Stimulated activated CD4-positive, alpha-beta T cell treated with anti-CD3 and anti-CD28 coated beads, Interleukin-4, amount 100 ng/mL, for 48 hours (primary cell): ENCODE measurements around the gene NEURL1.

Experiments
- DNase-seq, 2 donors: peaks; one replicate each; pipeline ENCODE4 v3.0.0-alpha.2; 2020; ENCODE audit warnings: low read depth in 2 of 2

Gene NEURL1

GRCh38 chr10:103564116-103564501 is 70.6 kb downstream of the NEURL1 start:
- no peak for DNase-seq

- DNase-seq, result peak; percentile 43 to 69
These were observed 71.4 kb downstream of the NEURL1 start for GRCh38 chr10:103564776-103565520.

DNA sequence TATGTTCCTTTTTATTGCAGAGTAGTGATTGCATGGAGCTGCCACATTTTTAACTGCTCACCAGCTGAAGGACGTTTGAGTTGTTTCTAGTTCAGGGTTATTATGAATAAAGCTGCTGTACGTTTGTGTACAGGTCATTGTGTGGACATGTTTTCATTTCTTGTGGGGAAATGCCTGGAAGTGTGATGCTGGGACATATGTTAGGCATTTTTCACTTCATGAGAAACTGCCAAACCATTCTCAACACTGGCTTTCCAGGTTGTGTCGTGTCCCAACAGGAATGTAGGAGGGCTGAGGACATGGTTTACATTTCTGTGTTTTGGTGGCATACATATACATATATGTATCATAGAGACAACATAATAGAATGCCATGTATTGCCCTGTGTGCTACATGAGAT is 73.0 kb downstream of the NEURL1 start:
- DNase-seq, result no peak

- DNase-seq, result no peak
These were observed 75.0 kb downstream of the NEURL1 start for GRCh38 chr10:103568505-103568904.

DNA sequence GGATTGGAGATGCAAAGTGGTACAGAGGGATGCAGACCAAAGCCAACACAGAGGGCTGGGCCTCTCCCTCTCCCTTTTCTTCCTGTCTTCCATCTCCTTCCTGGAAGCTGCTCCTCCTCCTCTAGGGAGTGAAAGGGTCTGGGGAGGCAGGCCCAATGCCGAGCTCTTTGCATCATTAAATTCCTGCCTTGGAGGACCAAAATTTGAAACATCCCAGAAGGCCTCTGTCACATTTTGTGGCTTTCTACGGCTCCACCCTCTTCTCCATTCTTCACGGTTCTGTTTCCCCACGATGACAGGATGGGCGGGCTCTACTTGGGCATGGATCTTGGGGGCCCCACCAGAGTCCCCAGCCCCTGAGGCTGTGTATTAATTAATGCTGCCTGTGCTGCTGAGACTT is 76.4 kb downstream of the NEURL1 start:
- DNase-seq, result no peak

DNA sequence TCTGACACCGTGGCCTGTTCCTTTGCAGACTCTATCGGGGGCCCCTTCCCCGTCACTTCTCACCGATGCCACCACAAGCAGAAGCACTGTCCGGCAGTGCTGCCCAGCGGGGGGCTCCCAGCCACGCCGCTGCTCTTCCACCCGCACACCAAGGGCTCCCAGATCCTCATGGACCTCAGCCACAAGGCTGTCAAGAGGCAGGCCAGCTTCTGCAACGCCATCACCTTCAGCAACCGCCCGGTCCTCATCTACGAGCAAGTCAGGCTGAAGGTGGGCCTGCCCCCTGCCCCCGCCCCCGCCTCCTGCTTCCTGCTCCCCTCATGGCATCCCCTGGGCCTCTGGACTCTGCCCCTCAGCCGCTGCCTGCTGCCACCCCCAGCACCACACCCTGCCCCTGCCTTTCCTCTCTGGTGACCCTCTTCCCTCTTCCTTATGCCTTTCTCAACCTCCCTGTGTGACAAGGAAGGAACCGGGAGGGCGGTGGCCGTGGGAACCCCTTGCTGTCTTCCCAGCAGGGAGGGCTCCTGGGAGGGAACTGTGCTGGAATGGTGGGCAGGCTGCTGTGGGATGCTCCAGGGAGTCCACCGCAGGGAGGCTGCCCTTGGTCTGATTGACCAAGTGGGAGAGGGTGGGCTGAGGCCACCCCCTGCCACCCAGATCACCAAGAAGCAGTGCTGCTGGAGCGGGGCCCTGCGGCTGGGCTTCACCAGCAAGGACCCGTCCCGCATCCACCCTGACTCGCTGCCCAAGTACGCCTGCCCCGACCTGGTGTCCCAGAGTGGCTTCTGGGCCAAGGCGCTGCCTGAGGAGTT is 77.5 kb downstream of the NEURL1 start:
- DNase-seq, result no peak

DNA sequence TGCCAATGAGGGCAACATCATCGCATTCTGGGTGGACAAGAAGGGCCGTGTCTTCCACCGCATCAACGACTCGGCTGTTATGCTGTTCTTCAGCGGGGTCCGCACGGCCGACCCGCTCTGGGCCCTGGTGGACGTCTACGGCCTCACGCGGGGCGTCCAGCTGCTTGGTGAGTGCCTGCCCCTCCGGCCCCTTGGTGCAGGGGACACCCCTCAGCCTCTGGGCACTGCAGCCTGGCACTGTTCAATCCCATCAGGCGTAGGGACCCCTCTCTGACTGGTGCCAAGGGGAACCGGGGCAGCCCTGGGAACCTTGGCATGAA is 78.1 kb downstream of the NEURL1 start:
- DNase-seq, result no peak

GRCh38 chr10:103572347-103573204 is 79.1 kb downstream of the NEURL1 start:
- DNase-seq, result no peak

DNA sequence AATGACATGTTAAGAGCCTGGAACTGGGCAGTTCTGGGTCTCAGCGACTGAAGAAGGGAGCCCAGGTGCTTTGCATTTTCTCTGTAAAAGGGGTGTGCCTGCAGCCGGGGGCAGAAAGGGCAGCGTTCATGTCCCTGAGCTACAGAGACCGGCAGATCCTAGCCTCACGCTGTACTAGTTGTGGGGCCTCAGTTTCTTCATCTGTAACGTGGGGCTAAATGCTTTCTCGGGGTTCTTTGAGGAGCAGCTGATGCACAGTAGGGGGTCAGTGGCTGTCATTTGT is 79.6 kb downstream of the NEURL1 start:
- no peak for DNase-seq

- DNase-seq, result no peak
These were observed 80.9 kb downstream of the NEURL1 start for GRCh38 chr10:103574097-103575061.

- DNase-seq, result no peak
These were observed 82.0 kb downstream of the NEURL1 start for GRCh38 chr10:103575416-103576075.

DNA sequence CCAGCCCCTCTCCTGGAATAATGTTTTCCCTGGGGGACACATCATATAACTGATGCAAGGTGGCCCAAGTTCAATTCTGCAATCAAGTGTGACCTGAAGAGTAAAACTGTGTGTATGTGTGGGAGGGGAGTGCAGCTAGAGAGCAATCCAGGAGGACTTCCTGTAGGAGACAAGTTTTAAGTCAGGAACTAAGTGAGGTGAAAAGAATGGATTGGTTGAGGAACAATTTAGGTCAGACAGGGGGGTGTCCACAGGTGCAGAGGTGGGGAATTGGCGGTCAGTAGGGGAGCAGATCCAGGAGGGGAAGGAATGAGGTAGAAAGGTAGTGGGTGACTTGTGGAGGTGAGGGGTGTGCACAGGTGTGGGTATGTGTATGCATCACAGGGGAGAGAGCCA is 82.6 kb downstream of the NEURL1 start:
- DNase-seq, result no peak

- DNase-seq, result no peak
These were observed 83.4 kb downstream of the NEURL1 start for GRCh38 chr10:103576862-103577261.

GRCh38 chr10:103578782-103579382 is 85.4 kb downstream of the NEURL1 start:
- no peak for DNase-seq

DNA sequence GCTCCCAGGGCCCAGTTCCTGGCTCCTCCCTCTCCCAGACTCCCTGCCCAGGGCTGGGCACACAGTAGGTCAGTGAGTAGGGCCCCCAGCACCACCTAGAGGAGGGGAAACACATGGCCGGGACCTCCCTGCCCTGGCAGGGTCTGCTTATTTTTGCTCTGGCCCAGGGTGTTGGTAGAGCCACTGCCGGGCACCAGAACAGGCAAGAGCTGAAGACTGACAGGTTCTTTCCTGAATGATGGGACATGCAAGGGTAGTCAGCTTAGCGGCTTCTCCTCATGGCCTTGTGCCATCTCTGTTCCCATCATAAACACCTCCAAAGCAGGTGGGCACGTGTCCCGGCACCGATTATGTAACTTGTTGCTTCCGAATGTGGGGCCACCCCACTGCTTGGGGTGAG is 86.5 kb downstream of the NEURL1 start:
- DNase-seq, result no peak

GRCh38 chr10:103580430-103580829 is 86.9 kb downstream of the NEURL1 start:
- DNase-seq, result no peak

DNA sequence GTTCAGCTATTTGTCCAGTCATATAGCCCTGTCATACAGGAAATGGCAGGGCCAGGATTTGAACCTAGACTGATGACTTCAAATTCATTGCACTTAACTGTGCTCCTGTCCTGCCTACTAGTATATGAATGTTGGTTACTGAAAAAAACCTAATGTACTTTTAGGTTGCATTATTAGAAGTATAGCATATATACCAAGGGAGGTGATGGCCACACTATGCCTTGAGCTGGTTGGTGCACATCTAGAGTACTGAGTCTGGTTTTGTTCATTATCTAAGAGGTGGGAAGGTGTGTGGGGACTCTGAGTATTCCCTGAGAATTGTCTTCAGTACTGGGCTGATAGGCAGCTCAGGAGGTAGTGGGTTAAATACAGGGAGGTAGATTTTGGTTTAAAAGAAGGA is 88.0 kb downstream of the NEURL1 start:
- DNase-seq, result no peak

GRCh38 chr10:103582331-103583123 is 89.0 kb downstream of the NEURL1 start:
- DNase-seq, result no peak

DNA sequence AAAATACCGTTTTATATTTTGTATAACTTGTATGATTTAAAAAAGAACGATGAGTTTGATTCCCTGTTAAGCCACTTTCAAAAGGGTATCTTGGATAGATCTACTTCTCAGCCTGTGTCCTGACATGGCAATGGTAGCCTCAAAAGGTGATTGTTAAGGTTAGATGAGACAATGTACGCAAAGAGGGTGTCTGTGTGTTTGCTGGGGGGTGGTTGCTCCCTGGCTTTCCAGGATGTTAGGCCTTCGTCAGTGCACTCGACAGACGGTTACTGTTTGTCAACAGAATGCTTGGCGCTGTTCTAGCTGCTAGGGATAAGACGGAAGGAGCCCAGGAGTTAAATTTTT is 90.3 kb downstream of the NEURL1 start:
- DNase-seq, result no peak
